Ishikawa (cell line): ENCODE data around the gene PLCG1.

Experiments used
- CEBPB ChIP-seq: IDR thresholded peaks from 2 replicates; pipeline ENCODE4 v1.6.1; 2012
- CREB1 ChIP-seq: IDR thresholded peaks from 2 replicates; pipeline ENCODE4 v1.6.1; 2012; ENCODE audit warnings: low read depth
- EGR1 ChIP-seq: IDR thresholded peaks from 2 replicates; pipeline ENCODE4 v1.6.1; 2012
- EP300 ChIP-seq: IDR thresholded peaks from 2 replicates; pipeline ENCODE4 v1.6.1; 2012; ENCODE audit warnings: borderline replicate concordance
- FOXM1 ChIP-seq: IDR thresholded peaks from 2 replicates; pipeline ENCODE4 v1.6.1; 2012; ENCODE audit warnings: low read depth, borderline replicate concordance
- NFIC ChIP-seq: IDR thresholded peaks from 2 replicates; pipeline ENCODE4 v1.6.1; 2012
- RAD21 ChIP-seq: IDR thresholded peaks from 2 replicates; pipeline ENCODE4 v1.6.1; 2012; ENCODE audit warnings: low read depth
- TAF1 ChIP-seq: IDR thresholded peaks from 2 replicates; pipeline ENCODE4 v1.6.1; 2012; ENCODE audit warnings: low read depth, mild to moderate bottlenecking
- TCF12 ChIP-seq: IDR thresholded peaks from 2 replicates; pipeline ENCODE4 v1.6.1; 2012; ENCODE audit warnings: low read depth
- TEAD4 ChIP-seq: IDR thresholded peaks from 2 replicates; pipeline ENCODE4 v1.6.1; 2012
- USF1 ChIP-seq: IDR thresholded peaks from 2 replicates; pipeline ENCODE4 v1.6.1; 2012
- YY1 ChIP-seq: IDR thresholded peaks from 2 replicates; pipeline ENCODE4 v1.6.1; 2012; ENCODE audit warnings: low read depth
- ZBTB7A ChIP-seq: IDR thresholded peaks from 2 replicates; pipeline ENCODE4 v1.6.1; 2012; ENCODE audit warnings: low read depth
- TF ChIP-seq, protein P1 (sequence below): IDR thresholded peaks from 2 replicates; pipeline ENCODE4 v1.6.1; 2012
- TF ChIP-seq, protein P2 (sequence below): IDR thresholded peaks from 2 replicates; pipeline ENCODE4 v1.6.1; 2012; ENCODE audit warnings: low read depth, mild to moderate bottlenecking

Gene PLCG1

GRCh38 chr20:41160686-41161085, 23.3 kb downstream of the PLCG1 start:
- TF ChIP-seq CREB1 (no peak), TAF1 (no peak), TEAD4 (no peak), YY1 (no peak), RAD21 (no peak)

- TF ChIP-seq CREB1 (no peak), EGR1 (no peak), NFIC (no peak), ZBTB7A (no peak), USF1 (no peak), RAD21 (no peak), FOXM1 (no peak), EP300 (no peak), TEAD4 (no peak)
Measured at GRCh38 chr20:41161886-41162285, 24.5 kb downstream of the PLCG1 start.

- TF ChIP-seq, protein P1, sequence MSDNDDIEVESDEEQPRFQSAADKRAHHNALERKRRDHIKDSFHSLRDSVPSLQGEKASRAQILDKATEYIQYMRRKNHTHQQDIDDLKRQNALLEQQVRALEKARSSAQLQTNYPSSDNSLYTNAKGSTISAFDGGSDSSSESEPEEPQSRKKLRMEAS, result no peak
- TF ChIP-seq CREB1 (no peak), YY1 (no peak), TEAD4 (no peak), EGR1 (no peak), FOXM1 (no peak), CEBPB (no peak), TAF1 (no peak), TCF12 (no peak), USF1 (no peak), RAD21 (no peak), EP300 (no peak), NFIC (no peak), ZBTB7A (no peak)
- TF ChIP-seq, protein P2, sequence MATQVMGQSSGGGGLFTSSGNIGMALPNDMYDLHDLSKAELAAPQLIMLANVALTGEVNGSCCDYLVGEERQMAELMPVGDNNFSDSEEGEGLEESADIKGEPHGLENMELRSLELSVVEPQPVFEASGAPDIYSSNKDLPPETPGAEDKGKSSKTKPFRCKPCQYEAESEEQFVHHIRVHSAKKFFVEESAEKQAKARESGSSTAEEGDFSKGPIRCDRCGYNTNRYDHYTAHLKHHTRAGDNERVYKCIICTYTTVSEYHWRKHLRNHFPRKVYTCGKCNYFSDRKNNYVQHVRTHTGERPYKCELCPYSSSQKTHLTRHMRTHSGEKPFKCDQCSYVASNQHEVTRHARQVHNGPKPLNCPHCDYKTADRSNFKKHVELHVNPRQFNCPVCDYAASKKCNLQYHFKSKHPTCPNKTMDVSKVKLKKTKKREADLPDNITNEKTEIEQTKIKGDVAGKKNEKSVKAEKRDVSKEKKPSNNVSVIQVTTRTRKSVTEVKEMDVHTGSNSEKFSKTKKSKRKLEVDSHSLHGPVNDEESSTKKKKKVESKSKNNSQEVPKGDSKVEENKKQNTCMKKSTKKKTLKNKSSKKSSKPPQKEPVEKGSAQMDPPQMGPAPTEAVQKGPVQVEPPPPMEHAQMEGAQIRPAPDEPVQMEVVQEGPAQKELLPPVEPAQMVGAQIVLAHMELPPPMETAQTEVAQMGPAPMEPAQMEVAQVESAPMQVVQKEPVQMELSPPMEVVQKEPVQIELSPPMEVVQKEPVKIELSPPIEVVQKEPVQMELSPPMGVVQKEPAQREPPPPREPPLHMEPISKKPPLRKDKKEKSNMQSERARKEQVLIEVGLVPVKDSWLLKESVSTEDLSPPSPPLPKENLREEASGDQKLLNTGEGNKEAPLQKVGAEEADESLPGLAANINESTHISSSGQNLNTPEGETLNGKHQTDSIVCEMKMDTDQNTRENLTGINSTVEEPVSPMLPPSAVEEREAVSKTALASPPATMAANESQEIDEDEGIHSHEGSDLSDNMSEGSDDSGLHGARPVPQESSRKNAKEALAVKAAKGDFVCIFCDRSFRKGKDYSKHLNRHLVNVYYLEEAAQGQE, result no peak
Measured at GRCh38 chr20:41162396-41162795, 25.1 kb downstream of the PLCG1 start.

GRCh38 chr20:41163821-41164220, 26.5 kb downstream of the PLCG1 start:
- no peak for TF ChIP-seq NFIC

- TF ChIP-seq NFIC, result no peak
- TF ChIP-seq, protein P1, result no peak
- TF ChIP-seq TCF12, result no peak
- no peak for TF ChIP-seq EP300
- no peak for TF ChIP-seq TEAD4
- TF ChIP-seq, protein P2, result no peak
- TF ChIP-seq FOXM1, result no peak
- no peak for TF ChIP-seq USF1
- TF ChIP-seq ZBTB7A, result no peak
- no peak for TF ChIP-seq TAF1
- TF ChIP-seq CREB1, result no peak
- no peak for TF ChIP-seq RAD21
- TF ChIP-seq EGR1, result no peak
- TF ChIP-seq CEBPB, result no peak
- TF ChIP-seq YY1, result no peak
Measured at GRCh38 chr20:41165001-41165882, 27.9 kb downstream of the PLCG1 start.
